Upper lobe of right lung (tissue), 1 donor: ENCODE results near the gene ECHDC3. TPM values are rescaled to one million over a fixed set of nuclear protein-coding genes. Genes with fewer than 3 reads are reported as not detected.

ENCODE experiments used
- ATAC-seq: fragments of 200-7000 bp; cut with Tn5 transposase; one replicate; pipeline ENCODE4 v1.9.1; 2020; ENCODE audit warnings: mild to moderate bottlenecking, moderate library complexity
- DNase-seq: peaks from one replicate; pipeline ENCODE4 v3.0.0-alpha.2; 2020
- H3K27ac ChIP-seq: fragments of 200-600 bp; one replicate; pipeline ENCODE4 v1.8.0; 2022
- H3K27me3 ChIP-seq: fragments of 200-600 bp; one replicate; pipeline ENCODE4 v1.8.0; 2022; ENCODE audit warnings: mild to moderate bottlenecking
- H3K36me3 ChIP-seq: fragments of 200-600 bp; one replicate; pipeline ENCODE4 v1.8.0; 2022
- H3K4me1 ChIP-seq: fragments of 200-600 bp; one replicate; pipeline ENCODE4 v1.8.0; 2022
- H3K4me3 ChIP-seq: fragments of 200-600 bp; one replicate; pipeline ENCODE4 v1.8.0; 2022; ENCODE audit warnings: mild to moderate bottlenecking
- H3K9me3 ChIP-seq: fragments of 200-600 bp; one replicate; pipeline ENCODE4 v1.8.0; 2022
- intact Hi-C: fragments of 100-400 bp; cut with DNase I; formaldehyde crosslinking; loops from one replicate; pipeline ENCODE4 v1.11.0; 2022
- total RNA-seq: library from RNA; stranded (reverse); fragmentation: NEBNext Ultra II Directional; extraction: Animal tissue kit (Norgen Biotek cat#: 25700); gene quantifications from one replicate; pipeline ENCODE4 v1.2.1, GENCODE V29; 2021
- TF ChIP-seq, protein P1 (sequence below): fragments of 200-600 bp; IDR thresholded peaks from one replicate; pipeline ENCODE4 v1.8.0; 2022; ENCODE audit warnings: antibody characterized with exemption
- donor health status: DM: no; HTN: yes; CAD: no; lungs with severe emphysema.

ECHDC3 gene
- total RNA-seq, 1 donor from 2014 or later = 39.4 TPM

- TF ChIP-seq, protein P1, sequence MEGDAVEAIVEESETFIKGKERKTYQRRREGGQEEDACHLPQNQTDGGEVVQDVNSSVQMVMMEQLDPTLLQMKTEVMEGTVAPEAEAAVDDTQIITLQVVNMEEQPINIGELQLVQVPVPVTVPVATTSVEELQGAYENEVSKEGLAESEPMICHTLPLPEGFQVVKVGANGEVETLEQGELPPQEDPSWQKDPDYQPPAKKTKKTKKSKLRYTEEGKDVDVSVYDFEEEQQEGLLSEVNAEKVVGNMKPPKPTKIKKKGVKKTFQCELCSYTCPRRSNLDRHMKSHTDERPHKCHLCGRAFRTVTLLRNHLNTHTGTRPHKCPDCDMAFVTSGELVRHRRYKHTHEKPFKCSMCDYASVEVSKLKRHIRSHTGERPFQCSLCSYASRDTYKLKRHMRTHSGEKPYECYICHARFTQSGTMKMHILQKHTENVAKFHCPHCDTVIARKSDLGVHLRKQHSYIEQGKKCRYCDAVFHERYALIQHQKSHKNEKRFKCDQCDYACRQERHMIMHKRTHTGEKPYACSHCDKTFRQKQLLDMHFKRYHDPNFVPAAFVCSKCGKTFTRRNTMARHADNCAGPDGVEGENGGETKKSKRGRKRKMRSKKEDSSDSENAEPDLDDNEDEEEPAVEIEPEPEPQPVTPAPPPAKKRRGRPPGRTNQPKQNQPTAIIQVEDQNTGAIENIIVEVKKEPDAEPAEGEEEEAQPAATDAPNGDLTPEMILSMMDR = no peak
- no peak for ATAC-seq
- no peak overlapping the region for H3K4me3 ChIP-seq
These were observed 62.2 kb downstream of the ECHDC3 start for GRCh38 chr10:11804336-11804735.

GRCh38 chr10:11805792-11806191 lies 63.6 kb downstream of the ECHDC3 start:
- intact Hi-C loops = no loop called here
- no peaks in the 10 kb centered on the region for H3K27me3 ChIP-seq
- H3K36me3 ChIP-seq = no peaks in the 10 kb centered on the region
- no peaks in the 10 kb centered on the region for H3K9me3 ChIP-seq
- TF ChIP-seq, protein P1 = no peak
- no peak for DNase-seq
- no peak overlapping the region for H3K27ac ChIP-seq
- peak; percentile 61 for ATAC-seq
- no peaks in the 10 kb centered on the region for H3K4me1 ChIP-seq
- H3K4me3 ChIP-seq = no peak overlapping the region

More at GRCh38 chr10:11804336-11804735, 62.2 kb downstream of the ECHDC3 start:
- no peaks in the 10 kb centered on the region for H3K4me1 ChIP-seq
- no peaks in the 10 kb centered on the region for H3K36me3 ChIP-seq
- no peak for DNase-seq
- intact Hi-C loops = no loop called here
- no peak overlapping the region for H3K27ac ChIP-seq
- H3K27me3 ChIP-seq = no peaks in the 10 kb centered on the region
- no peaks in the 10 kb centered on the region for H3K9me3 ChIP-seq

DNA sequence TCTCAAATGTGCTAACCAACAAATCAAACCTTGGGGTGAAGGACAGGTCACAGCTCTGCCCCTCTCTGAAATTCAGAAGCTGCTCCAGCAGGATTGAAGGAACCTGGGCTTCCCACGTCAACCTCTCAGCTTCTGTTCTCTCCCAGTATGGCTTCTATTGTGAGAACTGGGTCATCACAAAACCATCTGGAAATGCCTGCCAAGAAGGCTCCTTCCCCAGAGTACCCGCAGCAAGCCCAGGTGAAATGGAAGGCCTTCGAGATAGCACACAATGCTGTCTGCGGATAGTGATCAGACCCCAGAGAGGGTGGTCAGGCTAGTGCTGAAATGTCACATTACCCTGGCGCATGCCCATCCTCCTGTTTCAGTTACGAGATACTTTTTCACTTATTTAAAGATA lies 64.5 kb downstream of the ECHDC3 start:
- Histone ChIP-seq H3K4me3 (no peak overlapping the region), H3K4me1 (no peaks in the 10 kb centered on the region), H3K27ac (no peak overlapping the region), H3K9me3 (no peaks in the 10 kb centered on the region), H3K36me3 (no peaks in the 10 kb centered on the region), H3K27me3 (no peaks in the 10 kb centered on the region)
- intact Hi-C loops = no loop called here
- DNase-seq (no peak), ATAC-seq (no peak)
- TF ChIP-seq, protein P1 = no peak

DNA sequence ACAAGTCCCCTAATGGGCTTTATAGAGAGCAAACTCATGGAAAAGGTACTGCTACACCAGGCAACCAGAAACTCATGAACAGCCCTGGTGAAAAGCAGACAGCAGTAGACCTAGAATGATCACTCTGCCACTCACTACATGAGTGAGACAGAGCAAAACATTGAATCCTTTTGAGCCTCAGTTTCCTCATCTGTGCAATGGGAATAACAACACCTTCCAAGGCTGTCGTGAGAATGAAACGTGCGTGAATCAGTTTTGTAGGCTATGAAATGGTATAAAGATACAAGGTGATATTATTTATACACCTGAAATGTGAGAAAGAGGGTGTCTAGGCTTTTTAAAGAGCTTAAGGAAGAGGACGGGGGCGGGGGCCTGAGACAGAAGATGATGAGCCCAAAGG lies 66.6 kb downstream of the ECHDC3 start:
- H3K9me3 ChIP-seq = no peaks in the 10 kb centered on the region

GRCh38 chr10:11810313-11810766 lies 68.2 kb downstream of the ECHDC3 start:
- ATAC-seq = peak; percentile 40
- DNase-seq = no peak
- no peaks in the 10 kb centered on the region for H3K36me3 ChIP-seq
- intact Hi-C loops = no loop called here
- peak overlapping the region; percentile 30 for H3K27ac ChIP-seq
- H3K4me3 ChIP-seq = no peak overlapping the region
- H3K4me1 ChIP-seq = peaks cover 9% of the 10 kb centered on the region
- TF ChIP-seq, protein P1 = no peak
- H3K27me3 ChIP-seq = no peaks in the 10 kb centered on the region
- no peaks in the 10 kb centered on the region for H3K9me3 ChIP-seq

More for the DNA sequence above, 66.6 kb downstream of the ECHDC3 start:
- no peak overlapping the region for H3K27ac ChIP-seq
- TF ChIP-seq, protein P1 = no peak
- no peak overlapping the region for H3K4me3 ChIP-seq
- H3K27me3 ChIP-seq = no peaks in the 10 kb centered on the region
- DNase-seq = no peak
- no peak for ATAC-seq
- intact Hi-C loops = no loop called here
- H3K36me3 ChIP-seq = no peaks in the 10 kb centered on the region
- peaks cover under 1% of the 10 kb centered on the region for H3K4me1 ChIP-seq

GRCh38 chr10:11810973-11811372 lies 68.8 kb downstream of the ECHDC3 start:
- H3K4me1 ChIP-seq = peaks cover 9% of the 10 kb centered on the region
- no peaks in the 10 kb centered on the region for H3K36me3 ChIP-seq
- peak overlapping the region; percentile 30 for H3K27ac ChIP-seq
- H3K9me3 ChIP-seq = no peaks in the 10 kb centered on the region
- intact Hi-C loops = no loop called here
- H3K4me3 ChIP-seq = no peak overlapping the region
- H3K27me3 ChIP-seq = no peaks in the 10 kb centered on the region
- TF ChIP-seq, protein P1 = no peak
- DNase-seq = no peak
- no peak for ATAC-seq
